Upper lobe of left lung (tissue), 4 donors: Measurements from ENCODE around the gene ACACB.

ENCODE experiments used
- CTCF ChIP-seq, 6 experiments: fragments of 450-650 bp in 4 of 6; fragments of 200-600 bp in 2 of 6; sonication (generic) in 2 of 6; IDR thresholded peaks; one replicate each; pipeline ENCODE4 v1.5.1; 2016 to 2019; ENCODE audit warnings: antibody characterized with exemption in 6 of 6
- POLR2A ChIP-seq, 4 donors: fragments of 450-650 bp; IDR thresholded peaks; one replicate each; pipeline ENCODE4 v1.5.1; 2016 to 2017; ENCODE audit warnings: antibody characterized with exemption in 4 of 4, mild to moderate bottlenecking in 2 of 4

DNA sequence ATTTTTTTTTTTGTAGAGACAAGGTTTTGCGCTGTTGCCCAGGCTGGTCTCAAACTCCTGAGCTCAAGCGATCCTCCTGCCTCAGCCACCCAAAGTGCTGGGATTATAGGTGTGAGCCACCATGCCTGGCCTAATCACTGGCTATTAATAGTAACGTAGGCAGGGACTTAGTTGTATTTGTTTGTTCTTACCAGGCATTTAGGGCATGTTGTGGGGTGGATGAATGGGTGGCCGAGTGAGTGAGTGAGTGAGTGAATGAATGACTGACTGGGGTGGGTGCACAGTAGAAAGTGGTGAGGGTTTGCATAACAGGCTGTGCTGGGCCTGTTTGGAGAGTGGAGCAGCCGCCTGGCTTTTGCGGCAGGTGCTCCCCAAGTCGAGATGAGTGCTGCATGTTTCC is 105.7 kb downstream of the ACACB start:
- TF ChIP-seq CTCF (IDR thresholded peaks at IDR 0.05) (no peak), POLR2A (IDR thresholded peaks at IDR 0.05) (no peak)
